PFSK-1 (cell line): Measurements from ENCODE around the gene TTLL5.

Source experiments
- POLR2AphosphoS5 ChIP-seq: IDR thresholded peaks from 2 replicates; pipeline ENCODE4 v1.6.1; 2012; ENCODE audit warnings: low read depth, mild to moderate bottlenecking, control low read depth, low read length, moderate library complexity
- SIN3A ChIP-seq: IDR thresholded peaks from 2 replicates; pipeline ENCODE4 v1.6.1; 2012; ENCODE audit warnings: mild to moderate bottlenecking, low read length, moderate library complexity, borderline replicate concordance; ENCODE audit not compliant: insufficient read depth
- TAF1 ChIP-seq: IDR thresholded peaks from 2 replicates; pipeline ENCODE4 v1.6.1; 2012; ENCODE audit warnings: low read length, control low read depth, borderline replicate concordance; ENCODE audit not compliant: insufficient read depth

- no peak for TF ChIP-seq POLR2AphosphoS5
- no peak for TF ChIP-seq TAF1
- TF ChIP-seq SIN3A: no peak
Observed at GRCh38 chr14:75865531-75865930, 204.5 kb downstream of the TTLL5 start.
